IMR-90 (cell line): ENCODE data around the gene PERM1. TPM values are rescaled to one million over a fixed set of nuclear protein-coding genes. Genes with fewer than 3 reads are reported as not detected.

ENCODE experiments used
- ATAC-seq: fragments of 200-7000 bp; cut with Tn5 transposase; 2 replicates; pipeline ENCODE4 v1.9.1; 2020; ENCODE audit warnings: low read depth, mild to moderate bottlenecking, moderate library complexity
- BruUV-seq: library from RNA; stranded (reverse); fragments of 400-500 nt; replicated peaks from 2 replicates; lab custom pipeline; 2021; lab: Mats Ljungman, UMichigan
- CTCF ChIA-PET: fragments of 300-600 bp; formaldehyde crosslinking; extraction: SDS; loops from one replicate; lab custom pipeline; 2021; ENCODE audit warnings: antibody characterized with exemption; lab: Yijun Ruan, JAX
- POLR2A ChIA-PET: fragments of 300-600 bp; sonication (Branson Sonifier 250); formaldehyde crosslinking; loops from one replicate; lab custom pipeline; 2022; ENCODE audit warnings: antibody characterized with exemption; ENCODE audit not compliant: unreplicated experiment; lab: Charles Lee
- DNase-seq: peaks from one replicate; pipeline ENCODE4 v3.0.0; 2013
- H2AFZ ChIP-seq: replicated peaks from 2 replicates; pipeline ENCODE3; 2013; ENCODE audit warnings: low read length, mild to moderate bottlenecking; ENCODE audit not compliant: poor library complexity
- H2AK5ac ChIP-seq: 2 replicates; pipeline ENCODE4 v1.6.1; 2013; ENCODE audit warnings: low read depth, low read length, inconsistent platforms
- H2AK9ac ChIP-seq: replicated peaks from 2 replicates; pipeline ENCODE3; 2013; ENCODE audit warnings: mild to moderate bottlenecking, low read depth, low read length, moderate library complexity; ENCODE audit not compliant: poor library complexity
- H2BK120ac ChIP-seq: 2 replicates; pipeline ENCODE4 v1.6.1; 2013; ENCODE audit warnings: low read depth, low read length, inconsistent platforms
- H2BK15ac ChIP-seq: 3 replicates; pipeline ENCODE4 v1.6.1; 2013; ENCODE audit warnings: low read depth, low read length, inconsistent platforms
- H2BK20ac ChIP-seq: 2 replicates; pipeline ENCODE4 v1.6.1; 2013; ENCODE audit warnings: low read depth, mild to moderate bottlenecking, inconsistent platforms, low read length, moderate library complexity
- H2BK5ac ChIP-seq: 2 replicates; pipeline ENCODE4 v1.6.1; 2013; ENCODE audit warnings: mild to moderate bottlenecking, low read depth, low read length, inconsistent platforms; ENCODE audit not compliant: poor library complexity, severe bottlenecking
- H3K14ac ChIP-seq: replicated peaks from 2 replicates; pipeline ENCODE4 v1.6.1; 2013; ENCODE audit warnings: low read depth, low read length, inconsistent platforms
- H3K18ac ChIP-seq: 2 replicates; pipeline ENCODE4 v1.6.1; 2013; ENCODE audit warnings: low read depth, low read length, control low read depth
- H3K23ac ChIP-seq: 2 replicates; pipeline ENCODE4 v1.6.1; 2013; ENCODE audit warnings: low read depth, low read length, inconsistent platforms
- H3K27ac ChIP-seq: 2 replicates; pipeline ENCODE4 v1.5.1; 2013; ENCODE audit warnings: mild to moderate bottlenecking, control low read depth, low read length; ENCODE audit not compliant: insufficient read depth
- H3K27me3 ChIP-seq: 2 replicates; pipeline ENCODE4 v1.6.1; 2013; ENCODE audit warnings: low read length; ENCODE audit not compliant: control insufficient read depth, insufficient read depth
- H3K36me3 ChIP-seq: 2 replicates; pipeline ENCODE4 v1.6.1; 2013; ENCODE audit warnings: low read length, mixed read lengths; ENCODE audit not compliant: control insufficient read depth, insufficient read depth
- H3K4ac ChIP-seq: 2 replicates; pipeline ENCODE4 v1.6.1; 2013; ENCODE audit warnings: low read depth, low read length, inconsistent platforms
- H3K4me1 ChIP-seq: 2 replicates; pipeline ENCODE4 v1.6.1; 2013; ENCODE audit warnings: low read length, mixed read lengths; ENCODE audit not compliant: control insufficient read depth, insufficient read depth
- H3K4me2 ChIP-seq: 2 replicates; pipeline ENCODE4 v1.6.1; 2013; ENCODE audit warnings: low read depth, mild to moderate bottlenecking, control low read depth, low read length, moderate library complexity
- H3K4me3 ChIP-seq: 2 replicates; pipeline ENCODE4 v1.5.1; 2013; ENCODE audit warnings: low read depth, mild to moderate bottlenecking, control low read depth, low read length, moderate library complexity; ENCODE audit not compliant: insufficient read depth
- H3K56ac ChIP-seq: 2 replicates; pipeline ENCODE4 v1.6.1; 2013; ENCODE audit warnings: low read length, inconsistent platforms; ENCODE audit not compliant: insufficient read depth; ENCODE audit errors: extremely low read depth
- H3K79me1 ChIP-seq, 2 experiments: 2 replicates each; pipeline ENCODE4 v1.6.1; 2013; ENCODE audit warnings: low read length in 2 of 2, inconsistent platforms in 1 of 2, low read depth in 1 of 2
- H3K9ac ChIP-seq: 2 replicates; pipeline ENCODE4 v1.6.1; 2013; ENCODE audit warnings: low read depth, low read length, control low read depth
- H3K9me1 ChIP-seq: 2 replicates; pipeline ENCODE4 v1.6.1; 2013; ENCODE audit warnings: low read length, inconsistent platforms; ENCODE audit not compliant: insufficient read depth
- H3K9me3 ChIP-seq: 2 replicates; pipeline ENCODE4 v1.6.1; 2013; ENCODE audit warnings: low read length; ENCODE audit not compliant: control insufficient read depth, insufficient read depth
- H4K20me1 ChIP-seq: 2 replicates; pipeline ENCODE4 v1.6.1; 2013; ENCODE audit warnings: low read length, inconsistent platforms; ENCODE audit not compliant: insufficient read depth
- H4K5ac ChIP-seq: 2 replicates; pipeline ENCODE4 v1.6.1; 2013; ENCODE audit warnings: mild to moderate bottlenecking, low read depth, low read length, control low read depth
- H4K8ac ChIP-seq, 2 experiments: 2 replicates each; pipeline ENCODE4 v1.6.1; 2013; ENCODE audit warnings: low read depth in 2 of 2, low read length in 2 of 2, control low read depth in 1 of 2, inconsistent platforms in 1 of 2
- H4K91ac ChIP-seq: 2 replicates; pipeline ENCODE4 v1.6.1; 2013; ENCODE audit warnings: low read depth, low read length, inconsistent platforms; ENCODE audit not compliant: insufficient read depth
- BHLHE40 ChIP-seq: fragments of 150-350 bp; IDR thresholded peaks from 2 replicates; pipeline ENCODE4 v1.6.1; 2016; ENCODE audit warnings: mild to moderate bottlenecking, low read depth, low read length
- CEBPB ChIP-seq: IDR thresholded peaks from 2 replicates; pipeline ENCODE4 v1.6.1; 2012; ENCODE audit warnings: low read depth, low read length, improper control_type of control experiment
- CHD1 ChIP-seq: IDR thresholded peaks from 2 replicates; pipeline ENCODE4 v1.6.1; 2012; ENCODE audit warnings: low read depth, low read length, improper control_type of control experiment
- CTCF ChIP-seq: conservative IDR thresholded peaks from 2 replicates; pipeline ENCODE4 v1.5.1; 2012; ENCODE audit warnings: mild to moderate bottlenecking, low read depth, low read length, improper control_type of control experiment
- ELK1 ChIP-seq: fragments of 150-350 bp; IDR thresholded peaks from 2 replicates; pipeline ENCODE4 v1.6.1; 2016; ENCODE audit warnings: low read depth, mild to moderate bottlenecking, low read length, moderate library complexity, borderline replicate concordance
- FOS ChIP-seq: fragments of 150-350 bp; IDR thresholded peaks from 2 replicates; pipeline ENCODE4 v1.6.1; 2016; ENCODE audit warnings: low read depth, low read length
- MAFK ChIP-seq: IDR thresholded peaks from 2 replicates; pipeline ENCODE4 v1.6.1; 2012; ENCODE audit warnings: low read depth, low read length, improper control_type of control experiment
- MXI1 ChIP-seq: IDR thresholded peaks from 2 replicates; pipeline ENCODE4 v1.6.1; 2012; ENCODE audit warnings: low read depth, mild to moderate bottlenecking, low read length, moderate library complexity, borderline replicate concordance
- NFE2L2 ChIP-seq: fragments of 150-350 bp; IDR thresholded peaks from 2 replicates; pipeline ENCODE4 v1.6.1; 2016; ENCODE audit warnings: low read depth, mild to moderate bottlenecking, low read length
- POLR2A ChIP-seq: IDR thresholded peaks from 2 replicates; pipeline ENCODE4 v1.6.1; 2012; ENCODE audit warnings: mild to moderate bottlenecking, low read depth, low read length
- RCOR1 ChIP-seq: IDR thresholded peaks from 2 replicates; pipeline ENCODE4 v1.6.1; 2012; ENCODE audit warnings: mild to moderate bottlenecking, low read length, improper control_type of control experiment; ENCODE audit not compliant: insufficient replicate concordance
- RFX5 ChIP-seq: IDR thresholded peaks from 2 replicates; pipeline ENCODE4 v1.8.0; 2012; ENCODE audit warnings: low read depth, mild to moderate bottlenecking, low read length, moderate library complexity
- SMC3 ChIP-seq: fragments of 150-350 bp; IDR thresholded peaks from 2 replicates; pipeline ENCODE4 v1.6.1; 2016; ENCODE audit warnings: low read depth, mild to moderate bottlenecking, antibody characterized with exemption, low read length, moderate library complexity
- WGBS, 2 experiments: methylation state at CpG; one replicate each; pipeline versions ENCODE4 v1.1.5 to v1.1.7; 2013; ENCODE audit warnings: missing lambda C conversion rate in 2 of 2; ENCODE audit not compliant: insufficient read length in 1 of 2; ENCODE audit errors: extremely low coverage in 2 of 2; 5-methylcytosine and 5-hydroxymethylcytosine counted together
- dilution Hi-C: fragments of 300-500 bp; cut with HindIII; formaldehyde crosslinking; loops from one replicate; pipeline ENCODE4 v1.14.3; 2018; ENCODE audit warnings: low sequenced_read_pairs; ENCODE audit not compliant: unreplicated experiment
- in situ Hi-C: fragments of 300-500 bp; cut with MboI; formaldehyde crosslinking; loops from 3 replicates; pipeline ENCODE4 v1.14.3; 2019; ENCODE audit warnings: low sequenced_read_pairs, inconsistent platforms, mixed read lengths
- intact Hi-C: fragments of 100-400 bp; cut with micrococcal nuclease; formaldehyde crosslinking; loops from 2 replicates; pipeline ENCODE4 v1.10.0; 2022
- polyA plus RNA-seq, 3 experiments: library from polyadenylated mRNA; depleted of rRNA; stranded (reverse); fragments of >200 nt; gene quantifications; 2 replicates each; pipeline ENCODE4 v1.2.3, GENCODE V29; 2012; ENCODE audit warnings: low replicate concordance in 1 of 3
- total RNA-seq: library from RNA; depleted of rRNA; stranded (reverse); fragments of >200 nt; gene quantifications from 2 replicates; pipeline ENCODE4 v1.2.3, GENCODE V29; 2012
- TF ChIP-seq, protein P1 (sequence below): fragments of 150-350 bp; IDR thresholded peaks from 2 replicates; pipeline ENCODE4 v1.6.1; 2017; ENCODE audit warnings: mild to moderate bottlenecking, antibody characterized with exemption, low read length, low read depth

Gene PERM1
- total and polyA plus RNA-seq, 2 of the 4 experiments (the other 2 are of a cell fraction): not detected

DNA sequence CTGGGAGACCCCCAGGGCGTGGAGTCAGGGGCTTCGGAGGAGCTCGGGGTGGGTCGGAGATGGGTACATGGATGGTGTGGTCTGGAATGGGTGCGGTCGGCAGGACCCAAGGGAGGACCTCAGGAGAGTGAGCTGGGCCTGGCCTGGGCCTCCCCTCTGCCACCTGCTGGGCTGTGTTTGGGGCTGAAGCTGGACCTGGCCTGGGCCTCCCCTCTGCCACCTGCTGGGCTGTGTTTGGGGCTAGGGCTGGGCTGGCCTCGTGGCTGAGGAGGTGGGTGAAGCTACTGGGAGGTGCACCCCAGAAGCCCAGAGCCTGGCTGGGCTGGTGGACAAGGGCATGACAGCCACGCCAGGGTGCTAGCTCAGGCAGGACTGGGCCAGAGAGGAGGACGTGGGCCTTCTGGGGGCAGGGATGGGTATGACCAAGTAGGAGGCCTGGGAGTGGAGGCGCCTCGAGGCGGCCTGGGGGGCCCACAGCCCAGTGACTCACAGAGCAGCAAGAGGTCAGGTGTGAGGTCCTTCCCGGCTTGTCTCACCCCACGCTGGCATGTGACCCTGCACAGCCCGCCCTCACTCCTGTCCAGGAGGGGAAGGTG, 43.7 kb downstream of the PERM1 start (continued):
- TF ChIP-seq BHLHE40: peak; percentile 64

DNA sequence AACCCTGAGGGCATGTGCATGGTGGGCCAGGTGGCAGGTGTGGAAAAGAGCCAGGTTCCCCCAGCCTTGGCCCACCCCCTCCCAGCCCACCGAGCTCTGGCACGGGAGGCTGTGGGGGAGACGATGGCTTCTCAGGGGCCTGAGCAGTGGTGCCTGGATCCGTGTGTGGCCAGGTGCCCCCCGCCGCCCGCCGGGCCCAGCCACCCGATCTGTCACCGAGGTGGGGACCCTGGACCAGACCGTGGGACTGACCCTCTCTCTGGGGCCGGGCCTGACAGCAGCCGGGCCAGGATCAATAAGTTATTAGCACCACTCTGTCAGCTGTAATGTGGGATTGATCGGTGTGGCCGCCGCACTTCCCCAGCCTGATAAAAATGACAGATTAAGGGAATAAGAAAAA, 44.4 kb downstream of the PERM1 start:
- Histone ChIP-seq H2BK15ac (no peak overlapping the region), H3K9me3 (no peaks in the 10 kb centered on the region), H3K4me3 (no peak overlapping the region), H3K27me3 (no peaks in the 10 kb centered on the region), H3K56ac (no peak overlapping the region), H3K23ac (no peak overlapping the region), H4K91ac (no peak overlapping the region), H3K79me1 (no peaks in the 10 kb centered on the region), H3K9me1 (no peaks in the 10 kb centered on the region), H3K9ac (no peak overlapping the region), H3K18ac (no peak overlapping the region), H2BK20ac (no peak overlapping the region), H4K5ac (no peak overlapping the region), H2AK9ac (peak overlapping the region; percentile 78), H3K27ac (no peak overlapping the region), H3K36me3 (no peaks in the 10 kb centered on the region; the same call in 1 of the 2 replicates), H3K4ac (no peak overlapping the region), H2BK5ac (no peak overlapping the region), H3K4me1 (peaks cover 26% of the 10 kb centered on the region), H2AK5ac (no peak overlapping the region), H4K8ac (no peak overlapping the region), H4K20me1 (peaks cover 4% of the 10 kb centered on the region), H2BK120ac (no peak overlapping the region), H3K14ac (no peak overlapping the region), H3K4me2 (no peak overlapping the region), H2AFZ (no peak overlapping the region)
- ATAC-seq: no peak
- WGBS, 2 experiments: 77% methylated on average over 4 of the region's 16 CpGs; no CpG with 5 or more reads in 1 of the 2 experiments
- ChIA-PET CTCF (no interaction called here), POLR2A (no interaction called here)
- intact Hi-C loops (no loop called here), in situ Hi-C loops (no loop called here), dilution Hi-C loops (no loop called here)
- no peak for DNase-seq
- no TSS peak for BruUV-seq
- TF ChIP-seq MXI1: no peak
- TF ChIP-seq MAFK: no peak
- TF ChIP-seq RCOR1: no peak
- TF ChIP-seq CTCF: no peak
- TF ChIP-seq SMC3: no peak
- no peak for TF ChIP-seq POLR2A
- no peak for TF ChIP-seq NFE2L2
- no peak for TF ChIP-seq FOS
- no peak for TF ChIP-seq BHLHE40
- TF ChIP-seq CEBPB: no peak
- TF ChIP-seq CHD1: no peak
- TF ChIP-seq ELK1: no peak
- TF ChIP-seq RFX5: no peak
- TF ChIP-seq, protein P1, sequence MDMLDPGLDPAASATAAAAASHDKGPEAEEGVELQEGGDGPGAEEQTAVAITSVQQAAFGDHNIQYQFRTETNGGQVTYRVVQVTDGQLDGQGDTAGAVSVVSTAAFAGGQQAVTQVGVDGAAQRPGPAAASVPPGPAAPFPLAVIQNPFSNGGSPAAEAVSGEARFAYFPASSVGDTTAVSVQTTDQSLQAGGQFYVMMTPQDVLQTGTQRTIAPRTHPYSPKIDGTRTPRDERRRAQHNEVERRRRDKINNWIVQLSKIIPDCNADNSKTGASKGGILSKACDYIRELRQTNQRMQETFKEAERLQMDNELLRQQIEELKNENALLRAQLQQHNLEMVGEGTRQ: no peak
